GM18499 (cell line): ENCODE results near the gene FAM237B.

Experiments used
- ATAC-seq: cut with Tn5 transposase; IDR thresholded peaks from one replicate; pipeline ENCODE4 v1.9.1; 2021; ENCODE audit warnings: moderate number of reproducible peaks; ENCODE audit not compliant: insufficient read depth, unreplicated experiment

FAM237B gene

GRCh38 chr7:90298145-90299038 is 22.7 kb downstream of the FAM237B start:
- peak; percentile 67 for ATAC-seq

GRCh38 chr7:90290244-90291113 is 30.6 kb downstream of the FAM237B start:
- ATAC-seq, result no peak

- ATAC-seq, result no peak
These were observed 33.0 kb downstream of the FAM237B start for GRCh38 chr7:90288154-90288553.

- no peak for ATAC-seq
These were observed 44.9 kb downstream of the FAM237B start for GRCh38 chr7:90276033-90276728.

GRCh38 chr7:90274161-90274560 is 46.9 kb downstream of the FAM237B start:
- no peak for ATAC-seq

GRCh38 chr7:90272242-90272641 is 48.9 kb downstream of the FAM237B start:
- ATAC-seq, result no peak

- ATAC-seq, result no peak
These were observed 49.4 kb downstream of the FAM237B start for GRCh38 chr7:90271753-90272152.

GRCh38 chr7:90270431-90271178 is 50.5 kb downstream of the FAM237B start:
- ATAC-seq, result no peak

- no peak for ATAC-seq
These were observed 51.9 kb downstream of the FAM237B start for GRCh38 chr7:90269163-90269562.

- no peak for ATAC-seq
These were observed 53.7 kb downstream of the FAM237B start for GRCh38 chr7:90267263-90267858.

GRCh38 chr7:90266808-90267207 is 54.3 kb downstream of the FAM237B start:
- ATAC-seq, result no peak
